MM.1S (cell line): ENCODE measurements around the gene NUDT22.

Experiments
- DNase-seq: peaks from one replicate; pipeline ENCODE4 v3.0.0-alpha.2; 2015
- H2AFZ ChIP-seq: fragments of 300-600 bp; sonication (generic); 2 replicates; pipeline ENCODE4 v1.6.0; 2016; ENCODE audit warnings: antibody characterized with exemption, low read length
- H3F3A ChIP-seq: fragments of 300-600 bp; sonication (generic); 2 replicates; pipeline ENCODE4 v1.6.1; 2016; ENCODE audit warnings: mild to moderate bottlenecking, antibody characterized with exemption, low read length, moderate library complexity, mixed read lengths; ENCODE audit not compliant: insufficient read depth
- H3K27ac ChIP-seq: fragments of 300-600 bp; sonication (generic); 2 replicates; pipeline ENCODE4 v1.5.1; 2016; ENCODE audit warnings: mild to moderate bottlenecking, low read length
- H3K27me3 ChIP-seq: fragments of 300-600 bp; sonication (generic); replicated peaks from 2 replicates; pipeline ENCODE4 v1.6.0; 2016; ENCODE audit warnings: low read length; ENCODE audit not compliant: insufficient read depth
- H3K36me3 ChIP-seq: fragments of 300-600 bp; sonication (generic); replicated peaks from 2 replicates; pipeline ENCODE4 v1.6.1; 2016; ENCODE audit warnings: mild to moderate bottlenecking, low read length, mixed read lengths; ENCODE audit not compliant: insufficient read depth
- H3K4me1 ChIP-seq: fragments of 300-600 bp; sonication (generic); 2 replicates; pipeline ENCODE4 v1.6.1; 2016; ENCODE audit warnings: low read length, mixed read lengths
- H3K4me2 ChIP-seq: fragments of 300-600 bp; sonication (generic); 2 replicates; pipeline ENCODE4 v1.6.0; 2016; ENCODE audit warnings: low read depth, low read length
- H3K4me3 ChIP-seq: fragments of 300-600 bp; sonication (generic); 2 replicates; pipeline ENCODE4 v1.5.1; 2016; ENCODE audit warnings: low read length, mixed read lengths
- H3K79me2 ChIP-seq: fragments of 300-600 bp; sonication (generic); 2 replicates; pipeline ENCODE4 v1.6.1; 2016; ENCODE audit warnings: mixed run types, low read length, mixed read lengths
- H3K9ac ChIP-seq: fragments of 300-600 bp; sonication (generic); 2 replicates; pipeline ENCODE4 v1.6.1; 2016; ENCODE audit warnings: low read length, mixed read lengths
- H3K9me2 ChIP-seq: fragments of 300-600 bp; sonication (generic); replicated peaks from 2 replicates; pipeline ENCODE4 v1.6.1; 2016; ENCODE audit warnings: mild to moderate bottlenecking, low read length, mixed read lengths; ENCODE audit not compliant: insufficient read depth
- H3K9me3 ChIP-seq: fragments of 300-600 bp; sonication (generic); replicated peaks from 2 replicates; pipeline ENCODE4 v1.6.1; 2016; ENCODE audit warnings: mild to moderate bottlenecking, low read length, mixed read lengths; ENCODE audit not compliant: insufficient read depth
- H4K20me1 ChIP-seq: fragments of 300-600 bp; sonication (generic); 2 replicates; pipeline ENCODE4 v1.6.1; 2016; ENCODE audit warnings: mild to moderate bottlenecking, low read length, moderate library complexity, mixed read lengths; ENCODE audit not compliant: insufficient read depth
- EZH2 ChIP-seq: fragments of 300-600 bp; sonication (generic); optimal IDR thresholded peaks from 2 replicates; pipeline ENCODE3; 2017; ENCODE audit warnings: low read depth, mild to moderate bottlenecking, antibody characterized with exemption, low read length, mixed read lengths
- EZH2phosphoT487 ChIP-seq: fragments of 300-600 bp; sonication (generic); IDR thresholded peaks from 2 replicates; pipeline ENCODE4 v1.6.1; 2018; ENCODE audit warnings: antibody characterized with exemption, low read length
- TF ChIP-seq, protein P1 (sequence below): fragments of 300-600 bp; sonication (generic); IDR thresholded peaks from 2 replicates; pipeline ENCODE4 v1.5.1; 2016; ENCODE audit warnings: antibody characterized with exemption, low read length, mixed read lengths

The NUDT22 gene

GRCh38 chr11:64266339-64266738 lies 40.3 kb downstream of the NUDT22 start:
- no peaks in the 10 kb centered on the region for H3K4me1 ChIP-seq
- H2AFZ ChIP-seq = no peak overlapping the region
- no peaks in the 10 kb centered on the region for H4K20me1 ChIP-seq
- DNase-seq = no peak
- no peak overlapping the region for H3K9ac ChIP-seq
- H3K27me3 ChIP-seq = no peaks in the 10 kb centered on the region
- no peak overlapping the region for H3K27ac ChIP-seq
- no peaks in the 10 kb centered on the region for H3K9me3 ChIP-seq
- no peaks in the 10 kb centered on the region for H3K36me3 ChIP-seq
- no peaks in the 10 kb centered on the region for H3K9me2 ChIP-seq
- no peak overlapping the region for H3K4me3 ChIP-seq
- H3F3A ChIP-seq = peaks cover 16% of the 10 kb centered on the region
- TF ChIP-seq, protein P1, sequence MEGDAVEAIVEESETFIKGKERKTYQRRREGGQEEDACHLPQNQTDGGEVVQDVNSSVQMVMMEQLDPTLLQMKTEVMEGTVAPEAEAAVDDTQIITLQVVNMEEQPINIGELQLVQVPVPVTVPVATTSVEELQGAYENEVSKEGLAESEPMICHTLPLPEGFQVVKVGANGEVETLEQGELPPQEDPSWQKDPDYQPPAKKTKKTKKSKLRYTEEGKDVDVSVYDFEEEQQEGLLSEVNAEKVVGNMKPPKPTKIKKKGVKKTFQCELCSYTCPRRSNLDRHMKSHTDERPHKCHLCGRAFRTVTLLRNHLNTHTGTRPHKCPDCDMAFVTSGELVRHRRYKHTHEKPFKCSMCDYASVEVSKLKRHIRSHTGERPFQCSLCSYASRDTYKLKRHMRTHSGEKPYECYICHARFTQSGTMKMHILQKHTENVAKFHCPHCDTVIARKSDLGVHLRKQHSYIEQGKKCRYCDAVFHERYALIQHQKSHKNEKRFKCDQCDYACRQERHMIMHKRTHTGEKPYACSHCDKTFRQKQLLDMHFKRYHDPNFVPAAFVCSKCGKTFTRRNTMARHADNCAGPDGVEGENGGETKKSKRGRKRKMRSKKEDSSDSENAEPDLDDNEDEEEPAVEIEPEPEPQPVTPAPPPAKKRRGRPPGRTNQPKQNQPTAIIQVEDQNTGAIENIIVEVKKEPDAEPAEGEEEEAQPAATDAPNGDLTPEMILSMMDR = no peak
- no peak for TF ChIP-seq EZH2phosphoT487
- TF ChIP-seq EZH2 = no peak
- H3K79me2 ChIP-seq = peaks cover under 1% of the 10 kb centered on the region; the same call in 1 of the 2 replicates
- no peak overlapping the region for H3K4me2 ChIP-seq

DNA sequence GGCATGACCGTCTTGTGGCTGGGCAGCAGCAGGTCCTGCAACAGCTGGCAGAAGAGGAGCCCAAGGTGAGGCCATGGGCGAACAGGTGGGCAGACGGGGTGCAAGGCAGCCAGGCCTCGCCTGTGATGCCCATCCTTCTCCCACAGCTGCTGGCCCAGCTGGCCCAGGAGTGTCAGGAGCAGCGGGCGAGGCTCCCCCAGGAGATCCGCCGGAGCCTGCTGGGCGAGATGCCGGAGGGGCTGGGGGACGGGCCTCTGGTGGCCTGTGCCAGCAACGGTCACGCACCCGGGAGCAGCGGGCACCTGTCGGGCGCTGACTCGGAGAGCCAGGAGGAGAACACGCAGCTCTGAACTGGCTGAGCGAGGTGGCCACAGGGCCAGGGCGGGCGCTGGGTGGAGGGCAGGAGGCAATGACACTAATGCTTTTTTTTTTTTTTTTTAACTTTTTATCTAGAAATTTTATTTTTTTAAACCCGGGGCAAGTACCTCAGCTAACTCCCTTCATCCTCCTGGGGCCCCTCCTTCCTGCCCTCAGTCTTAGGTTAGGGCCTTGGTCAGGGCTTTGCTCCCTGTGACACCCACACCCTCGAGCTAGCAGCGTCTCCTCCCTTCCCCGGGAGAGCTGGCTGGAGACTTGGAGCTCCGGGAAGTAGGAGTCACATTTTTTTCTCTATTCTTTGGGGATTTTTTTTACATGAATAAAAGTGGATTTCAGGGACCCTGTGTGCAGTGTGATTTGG lies 41.3 kb downstream of the NUDT22 start:
- Histone ChIP-seq H3K9me3 (no peaks in the 10 kb centered on the region), H3F3A (peaks cover 23% of the 10 kb centered on the region), H4K20me1 (no peaks in the 10 kb centered on the region), H3K4me1 (0 out of 2 replicates have a peak, but pooled peaks cover 5% of the 10 kb centered on the region), H2AFZ (no peak overlapping the region), H3K9me2 (no peaks in the 10 kb centered on the region), H3K79me2 (peaks cover 7% of the 10 kb centered on the region; the same call in 1 of the 2 replicates), H3K4me2 (no peak overlapping the region), H3K36me3 (no peaks in the 10 kb centered on the region), H3K9ac (no peak overlapping the region), H3K27ac (no peak overlapping the region), H3K4me3 (no peak overlapping the region), H3K27me3 (no peaks in the 10 kb centered on the region)
- TF ChIP-seq EZH2phosphoT487 = no peak
- no peak for DNase-seq

GRCh38 chr11:64268025-64268892 lies 42.2 kb downstream of the NUDT22 start:
- TF ChIP-seq, protein P1 = no peak
- TF ChIP-seq EZH2phosphoT487 = no peak
- TF ChIP-seq EZH2 = no peak
- no peaks in the 10 kb centered on the region for H4K20me1 ChIP-seq
- DNase-seq = no peak
- H3K9ac ChIP-seq = peak overlapping the region; percentile 84; the same call in 1 of the 2 replicates
- no peaks in the 10 kb centered on the region for H3K9me3 ChIP-seq
- peak overlapping the region; percentile 73; the same call in 1 of the 2 replicates for H2AFZ ChIP-seq
- H3K27me3 ChIP-seq = no peaks in the 10 kb centered on the region
- peak overlapping the region; percentile 83; the same call in 1 of the 2 replicates for H3K27ac ChIP-seq
- H3F3A ChIP-seq = peaks cover 26% of the 10 kb centered on the region
- 0 out of 2 replicates have a peak, but pooled peaks cover 5% of the 10 kb centered on the region for H3K4me1 ChIP-seq
- H3K4me3 ChIP-seq = peak overlapping the region; percentile 80
- peaks cover 11% of the 10 kb centered on the region; the same call in 1 of the 2 replicates for H3K79me2 ChIP-seq
- no peaks in the 10 kb centered on the region for H3K9me2 ChIP-seq
- H3K4me2 ChIP-seq = peak overlapping the region; percentile 83
- no peaks in the 10 kb centered on the region for H3K36me3 ChIP-seq
